Endothelial cell of hepatic sinusoid (primary cell): ENCODE data around the gene SDC4.

ENCODE experiments used
- in situ Hi-C: cut with HindIII; loops from 2 replicates; pipeline ENCODE4 v1.10.0; 2017; ENCODE audit warnings: low sequenced_read_pairs

The SDC4 gene

GRCh38 chr20:45322952-45323383 is 25.3 kb downstream of the SDC4 start:
- in situ Hi-C loops = no loop called here

- in situ Hi-C loops = no loop called here
Observed at GRCh38 chr20:45320948-45321595, 27.2 kb downstream of the SDC4 start.

GRCh38 chr20:45318948-45319347 is 29.3 kb downstream of the SDC4 start:
- in situ Hi-C loops = loop anchor here (5.0 to 10.0 kb wide), 2 partner anchors 138 to 456 kb away; no protein-coding TSS in a partner anchor

GRCh38 chr20:45318386-45318939 is 29.8 kb downstream of the SDC4 start:
- in situ Hi-C loops = loop anchor here (5.0 to 10.0 kb wide), 2 partner anchors 139 to 456 kb away; no protein-coding TSS in a partner anchor

DNA sequence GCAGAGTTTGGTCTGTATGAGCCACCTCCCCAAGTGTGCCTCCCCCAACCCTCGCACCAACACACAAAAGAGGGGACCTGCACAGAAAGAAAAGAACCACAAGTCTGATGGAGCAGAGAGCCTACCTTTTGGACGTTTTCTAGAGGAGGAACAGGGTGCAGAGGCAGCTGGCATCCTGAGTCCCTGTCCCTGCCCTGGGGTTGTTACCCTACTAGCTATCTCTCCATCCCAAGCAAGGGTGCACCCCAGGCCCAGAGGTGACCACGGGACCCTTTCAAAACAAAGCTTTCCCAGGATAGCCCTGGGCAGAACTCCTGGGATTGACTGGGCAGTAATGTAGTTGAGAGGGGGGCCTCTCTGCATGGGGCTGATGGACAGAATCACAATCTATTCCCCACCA is 30.4 kb downstream of the SDC4 start:
- in situ Hi-C loops = loop anchor here (5.0 to 10.0 kb wide), 2 partner anchors 139 to 457 kb away; no protein-coding TSS in a partner anchor

DNA sequence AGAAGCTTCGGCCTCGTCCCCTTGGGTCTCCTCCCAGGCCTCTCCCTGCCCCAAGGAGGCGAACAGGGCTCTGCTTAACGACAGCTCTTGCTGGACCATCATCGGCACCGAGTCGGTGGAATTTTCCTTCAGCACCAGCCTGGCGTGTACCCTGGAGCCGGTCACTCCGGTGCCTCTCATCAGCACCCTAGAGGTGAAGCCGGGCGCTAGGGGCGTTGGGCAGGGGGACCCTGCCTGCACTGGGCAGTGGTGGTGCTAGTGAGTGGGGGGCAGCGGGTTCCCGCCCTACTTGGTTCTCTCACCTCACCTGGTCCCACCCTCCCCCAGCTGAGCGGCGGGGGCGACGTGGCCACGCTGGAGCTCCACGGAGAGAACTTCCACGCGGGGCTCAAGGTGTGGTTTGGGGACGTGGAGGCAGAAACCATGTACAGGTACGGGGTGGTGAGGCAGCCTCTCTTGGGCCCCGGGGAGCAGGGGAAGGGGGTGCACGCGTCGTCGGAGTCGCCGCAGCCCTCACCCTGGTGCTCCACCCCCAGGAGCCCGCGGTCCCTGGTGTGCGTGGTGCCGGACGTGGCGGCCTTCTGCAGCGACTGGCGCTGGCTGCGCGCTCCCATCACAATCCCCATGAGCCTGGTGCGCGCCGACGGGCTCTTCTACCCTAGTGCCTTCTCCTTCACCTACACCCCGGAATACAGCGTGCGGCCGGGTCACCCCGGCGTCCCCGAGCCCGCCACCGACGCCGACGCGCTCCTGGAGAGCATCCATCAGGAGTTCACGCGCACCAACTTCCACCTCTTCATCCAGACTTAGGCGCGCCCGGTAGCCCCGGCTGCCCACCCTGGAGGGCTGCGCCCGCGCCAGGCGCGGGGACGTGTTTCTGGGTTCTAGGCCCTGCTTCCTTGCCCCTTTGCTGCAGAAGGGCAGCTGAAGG is 31.8 kb downstream of the SDC4 start:
- in situ Hi-C loops = loop anchor here (5.0 to 10.0 kb wide), 2 partner anchors 141 to 458 kb away; no protein-coding TSS in a partner anchor

DNA sequence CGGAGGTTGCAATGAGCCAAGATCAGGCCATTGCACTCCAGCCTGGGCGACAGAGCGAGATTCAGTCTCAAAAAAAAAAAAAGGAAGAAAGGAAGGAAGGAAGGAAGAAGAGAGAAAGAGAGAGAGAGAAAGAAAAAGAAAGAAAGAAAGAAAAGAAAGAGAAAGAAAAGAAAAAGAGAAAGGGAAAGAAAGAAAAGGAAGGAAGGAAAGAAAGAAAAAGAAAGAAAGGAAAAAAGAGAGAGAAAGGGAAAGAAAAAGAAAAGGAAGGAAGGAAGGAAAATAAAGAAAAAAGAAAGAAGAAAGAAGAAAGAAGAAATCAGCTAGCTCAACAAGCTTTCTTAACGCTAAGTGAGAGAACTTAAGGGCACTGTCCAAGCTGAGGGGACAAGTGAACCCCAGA is 32.6 kb downstream of the SDC4 start:
- in situ Hi-C loops = loop anchor here (5.0 to 10.0 kb wide), 2 partner anchors 142 to 459 kb away; no protein-coding TSS in a partner anchor

DNA sequence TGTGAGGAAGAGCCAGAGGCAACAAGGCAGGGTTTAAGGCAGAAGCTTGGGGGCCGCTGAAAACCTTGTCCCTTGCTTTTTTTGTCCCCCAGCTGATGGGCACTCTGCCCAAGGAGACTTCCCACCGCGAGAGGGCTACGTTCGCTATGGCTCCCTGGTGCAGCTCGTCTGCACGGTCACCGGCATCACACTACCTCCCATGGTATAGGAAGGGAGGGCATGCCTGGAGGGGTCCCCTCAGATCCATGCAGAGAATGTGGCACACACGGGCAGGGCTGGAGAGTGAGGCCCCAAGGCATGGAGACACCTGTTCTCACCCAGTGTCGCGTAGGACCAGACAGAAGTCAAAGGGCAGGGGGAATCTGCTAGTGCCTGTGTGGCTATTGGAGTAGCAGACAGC is 34.3 kb downstream of the SDC4 start:
- in situ Hi-C loops = loop anchor here (10.0 kb wide), 1 partner anchor 461 kb away; no protein-coding TSS in a partner anchor

DNA sequence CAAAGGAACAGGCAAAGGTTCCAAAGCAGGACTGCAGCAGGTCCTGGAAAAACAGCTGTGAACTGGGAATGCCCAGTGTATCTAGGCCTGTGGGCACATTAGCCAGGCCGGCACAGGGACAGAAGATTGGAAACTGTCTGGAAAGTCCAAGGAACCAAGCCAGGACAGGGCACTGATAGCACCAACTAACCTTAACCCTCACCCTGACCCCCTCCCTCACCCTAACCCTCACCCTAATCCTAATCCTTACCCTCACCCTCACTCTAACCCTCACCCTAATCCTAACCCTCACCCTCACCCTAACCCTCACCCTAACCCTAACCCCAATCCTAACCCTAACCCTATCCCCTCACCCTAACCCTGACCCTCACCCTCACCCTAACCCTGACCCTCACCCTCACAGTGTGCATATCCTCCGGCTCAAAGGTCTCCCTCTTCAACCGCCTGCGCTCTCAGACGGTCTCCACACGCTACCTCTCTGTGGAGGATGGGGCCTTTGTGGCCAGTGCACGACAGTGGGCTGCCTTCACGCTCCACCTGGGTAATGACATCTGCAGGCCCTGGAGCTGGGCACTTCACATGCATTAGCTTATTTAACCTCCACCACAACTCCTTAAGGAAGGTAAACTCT is 35.0 kb downstream of the SDC4 start:
- in situ Hi-C loops = loop anchor here (10.0 kb wide), 1 partner anchor 462 kb away; no protein-coding TSS in a partner anchor

- in situ Hi-C loops = loop anchor here (10.0 kb wide), 1 partner anchor 463 kb away; no protein-coding TSS in a partner anchor
Observed at GRCh38 chr20:45312241-45312640, 36.0 kb downstream of the SDC4 start.

GRCh38 chr20:45311589-45312211 is 36.5 kb downstream of the SDC4 start:
- in situ Hi-C loops = loop anchor here (10.0 kb wide), 1 partner anchor 463 kb away; no protein-coding TSS in a partner anchor

GRCh38 chr20:45309075-45309474 is 39.1 kb downstream of the SDC4 start:
- in situ Hi-C loops = loop anchor here (5.0 kb wide), 2 partner anchors 68 to 207 kb away; partner anchors contain the start of genes KCNS1 and TP53TG5

DNA sequence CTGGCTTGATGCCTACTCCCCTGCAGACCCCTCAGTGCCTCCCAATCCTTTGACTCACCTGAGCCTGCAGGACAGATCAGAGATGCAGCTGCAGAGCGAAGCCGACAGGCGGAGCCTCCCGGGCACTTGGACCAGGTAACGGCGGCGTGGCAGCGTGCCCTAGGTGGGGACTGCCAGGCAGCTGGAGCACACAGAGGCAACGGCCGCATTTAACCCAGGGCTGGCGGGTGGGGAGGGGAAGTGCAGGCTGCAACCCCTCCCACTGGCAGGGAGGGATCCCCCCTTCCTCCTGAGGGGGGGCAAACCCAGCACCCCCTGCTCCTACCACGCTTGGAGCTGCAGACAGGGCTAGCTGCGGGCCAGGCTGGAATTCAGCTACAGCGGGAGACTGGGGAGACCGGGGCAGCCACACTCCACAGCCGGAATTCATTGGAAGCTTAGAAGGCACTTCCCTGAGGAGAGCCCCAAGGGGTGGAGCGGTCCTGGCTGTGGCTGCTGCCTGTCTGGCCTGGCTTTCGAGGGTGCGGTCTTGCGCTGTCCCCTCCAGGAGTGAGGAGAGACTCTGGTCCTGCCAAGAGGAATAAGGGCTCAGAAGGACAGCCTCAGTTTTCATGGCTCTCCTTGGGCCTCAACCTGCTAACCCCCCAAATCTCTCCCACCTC is 40.0 kb downstream of the SDC4 start, which contains the start of gene MATN4:
MATN4 (minus strand) TSS at position 183 of the 662 bp plus-strand sequence. CDS start 2,717 bp downstream, outside the sequence.
- in situ Hi-C loops = loop anchor here (5.0 kb wide), 2 partner anchors 69 to 206 kb away; partner anchors contain the start of genes KCNS1 and TP53TG5

GRCh38 chr20:45307076-45307640 is 41.1 kb downstream of the SDC4 start:
- in situ Hi-C loops = loop anchor here (5.0 kb wide), 2 partner anchors 70 to 205 kb away; partner anchors contain the start of genes KCNS1 and TP53TG5

DNA sequence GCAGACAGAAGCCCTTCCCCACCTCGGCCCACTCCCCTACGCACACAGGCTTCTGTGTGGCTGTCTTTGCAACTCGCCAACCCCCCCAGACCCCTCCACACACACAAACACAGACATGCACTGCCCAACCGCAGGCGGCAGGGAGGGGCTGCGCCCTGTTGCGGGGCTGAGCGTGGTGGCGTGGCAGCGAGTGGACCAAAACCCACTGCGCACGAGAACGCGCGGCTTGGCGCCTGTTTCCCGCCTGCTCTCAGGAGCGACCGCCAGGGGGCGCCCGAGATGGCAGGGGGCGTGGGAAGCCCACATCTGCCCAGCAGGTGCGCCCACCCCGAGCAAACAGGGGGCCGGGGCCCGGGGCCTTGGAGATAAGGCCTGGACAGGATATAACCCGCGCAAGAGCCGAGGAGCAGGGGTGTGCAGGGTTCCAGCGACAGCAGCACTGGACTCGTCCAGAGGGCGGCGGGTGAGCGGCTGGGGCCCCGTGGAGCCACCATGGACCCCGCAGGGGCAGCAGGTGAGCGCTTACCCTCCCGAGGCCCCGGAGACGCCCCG is 41.7 kb downstream of the SDC4 start, which contains the start of gene RBPJL:
RBPJL (plus strand) TSS at position 410 of the 552 bp plus-strand sequence; CDS start at position 493, 83 bp downstream.
- in situ Hi-C loops = loop anchor here (5.0 kb wide), 2 partner anchors 71 to 204 kb away; partner anchors contain the start of genes KCNS1 and TP53TG5

- in situ Hi-C loops = loop anchor here (5.0 kb wide), 2 partner anchors 72 to 203 kb away; partner anchors contain the start of genes KCNS1 and TP53TG5
Observed at GRCh38 chr20:45305262-45305661, 43.0 kb downstream of the SDC4 start.

DNA sequence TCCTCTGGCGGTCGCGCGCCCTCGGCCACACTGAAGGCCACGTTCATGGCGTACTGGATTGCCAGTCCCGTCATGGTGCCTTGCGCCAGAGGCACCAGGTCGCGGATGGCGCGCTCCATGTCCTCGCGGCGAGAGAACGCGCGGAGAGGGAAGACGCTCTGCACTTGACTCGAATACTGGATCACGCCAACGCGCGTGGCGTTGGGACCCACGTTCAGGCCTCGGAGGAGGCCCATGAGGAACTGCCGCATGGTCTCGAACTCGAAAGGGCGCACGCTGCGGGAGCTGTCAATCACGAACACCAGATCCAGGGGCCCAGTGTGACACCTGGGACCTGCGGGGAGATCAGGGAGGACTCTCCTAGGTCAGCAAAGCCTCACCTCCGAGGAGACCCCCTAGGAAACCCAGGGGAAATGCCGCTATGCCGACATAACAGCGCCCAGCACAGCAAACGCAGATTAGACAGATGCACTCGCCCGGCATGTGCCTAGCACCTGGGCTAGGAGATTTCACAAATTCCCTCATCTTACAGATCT is 43.7 kb downstream of the SDC4 start:
- in situ Hi-C loops = no loop called here
